Hematopoietic multipotent progenitor cell treated with erythropoietin and hydrocortisone succinate and interleukin-3 and kit ligand, for 15 days (in vitro differentiated cells): ENCODE measurements around the gene PDCD7.
"Not testable (repeated sequence)": the region's sequence is repeated elsewhere in the genome, so short reads cannot be mapped to it uniquely, and the experiment has no call there.

Experiments
- DNase-seq: peaks from one replicate; pipeline ENCODE4 v3.0.0-alpha.2; 2015; ENCODE audit warnings: low spot score

Gene PDCD7

GRCh38 chr15:65133548-65134200 lies at the start of gene PDCD7:
Gene PDCD7 (minus strand): TSS chr15:65133808. CDS start chr15:65133781, 27 bp downstream.
- peak; percentile 83 for DNase-seq

- DNase-seq, result no peak
Observed at GRCh38 chr15:65182538-65182937, 48.9 kb upstream of the PDCD7 start.

- DNase-seq, result not testable (repeated sequence)
Observed at GRCh38 chr15:65181582-65182353, 48.2 kb upstream of the PDCD7 start.

- no peak for DNase-seq
Observed at GRCh38 chr15:65180167-65180566, 46.6 kb upstream of the PDCD7 start.

- DNase-seq, result no peak
Observed at GRCh38 chr15:65177901-65178300, 44.3 kb upstream of the PDCD7 start.

GRCh38 chr15:65176056-65176455 lies 42.4 kb upstream of the PDCD7 start:
- no peak for DNase-seq

GRCh38 chr15:65175511-65175910 lies 41.9 kb upstream of the PDCD7 start:
- DNase-seq, result no peak

- no peak for DNase-seq
Observed at GRCh38 chr15:65174509-65174908, 40.9 kb upstream of the PDCD7 start.

- no peak for DNase-seq
Observed at GRCh38 chr15:65172531-65172930, 38.9 kb upstream of the PDCD7 start.

GRCh38 chr15:65171428-65171827 lies 37.8 kb upstream of the PDCD7 start:
- DNase-seq, result no peak

GRCh38 chr15:65165875-65166274 lies 32.3 kb upstream of the PDCD7 start:
- DNase-seq, result no peak

GRCh38 chr15:65164139-65164538 lies 30.5 kb upstream of the PDCD7 start:
- DNase-seq, result no peak

- DNase-seq, result no peak
Observed at GRCh38 chr15:65163041-65163440, 29.4 kb upstream of the PDCD7 start.

- DNase-seq, result no peak
Observed at GRCh38 chr15:65156692-65157091, 23.1 kb upstream of the PDCD7 start.

- DNase-seq, result no peak
Observed at GRCh38 chr15:65154720-65155119, 21.1 kb upstream of the PDCD7 start.

GRCh38 chr15:65147902-65148301 lies 14.3 kb upstream of the PDCD7 start:
- no peak for DNase-seq

- no peak for DNase-seq
Observed at GRCh38 chr15:65146438-65146837, 12.8 kb upstream of the PDCD7 start.

GRCh38 chr15:65138631-65139030 lies 5.0 kb upstream of the PDCD7 start:
- DNase-seq, result not testable (repeated sequence)

GRCh38 chr15:65137893-65138292 lies 4.3 kb upstream of the PDCD7 start:
- DNase-seq, result not testable (repeated sequence)

- not testable (repeated sequence) for DNase-seq
Observed at GRCh38 chr15:65137089-65137488, 3.5 kb upstream of the PDCD7 start.

GRCh38 chr15:65134538-65134937 lies 930 bp upstream of the PDCD7 start:
- DNase-seq, result no peak

GRCh38 chr15:65132878-65133547 lies 595 bp downstream of the PDCD7 start:
- DNase-seq, result peak; percentile 11

- no peak for DNase-seq
Observed at GRCh38 chr15:65130941-65131340, 2.7 kb downstream of the PDCD7 start.
